Limb (tissue), 2 donors: ENCODE results near the gene ADAMTS17.

Source experiments
- DNase-seq, 2 donors: peaks; one replicate each; pipeline ENCODE4 v3.0.0-alpha.2; 2016; ENCODE audit errors: extremely low spot score in 2 of 2

ADAMTS17 gene

GRCh38 chr15:100252779-100253417 lies 88.9 kb downstream of the ADAMTS17 start:
- DNase-seq = peak in 1 of 2 donors; percentile 15

DNA sequence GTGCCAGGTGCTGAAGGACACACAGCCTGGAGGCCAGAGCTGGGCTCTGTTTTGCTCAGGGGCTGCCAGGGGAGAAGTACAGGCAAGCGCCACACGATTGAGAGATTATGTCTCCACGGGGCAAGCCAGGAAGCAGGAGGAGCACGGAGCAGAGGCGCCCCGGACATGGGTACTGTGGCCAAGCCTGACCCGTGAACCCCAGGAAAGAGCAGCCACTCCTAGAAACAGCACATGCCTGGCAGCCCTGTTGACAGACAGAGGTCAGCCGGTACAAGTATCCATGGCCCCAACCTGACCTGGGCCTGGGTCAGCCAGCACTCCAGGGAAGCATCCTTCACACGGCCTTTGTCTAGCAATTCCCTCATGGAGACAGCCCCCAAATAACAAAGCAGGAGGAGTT lies 89.4 kb downstream of the ADAMTS17 start:
- peak in 1 of 2 donors; percentile 11 for DNase-seq

- peak in 1 of 2 donors; percentile 7 for DNase-seq
Measured at GRCh38 chr15:100250176-100250800, 91.5 kb downstream of the ADAMTS17 start.

DNA sequence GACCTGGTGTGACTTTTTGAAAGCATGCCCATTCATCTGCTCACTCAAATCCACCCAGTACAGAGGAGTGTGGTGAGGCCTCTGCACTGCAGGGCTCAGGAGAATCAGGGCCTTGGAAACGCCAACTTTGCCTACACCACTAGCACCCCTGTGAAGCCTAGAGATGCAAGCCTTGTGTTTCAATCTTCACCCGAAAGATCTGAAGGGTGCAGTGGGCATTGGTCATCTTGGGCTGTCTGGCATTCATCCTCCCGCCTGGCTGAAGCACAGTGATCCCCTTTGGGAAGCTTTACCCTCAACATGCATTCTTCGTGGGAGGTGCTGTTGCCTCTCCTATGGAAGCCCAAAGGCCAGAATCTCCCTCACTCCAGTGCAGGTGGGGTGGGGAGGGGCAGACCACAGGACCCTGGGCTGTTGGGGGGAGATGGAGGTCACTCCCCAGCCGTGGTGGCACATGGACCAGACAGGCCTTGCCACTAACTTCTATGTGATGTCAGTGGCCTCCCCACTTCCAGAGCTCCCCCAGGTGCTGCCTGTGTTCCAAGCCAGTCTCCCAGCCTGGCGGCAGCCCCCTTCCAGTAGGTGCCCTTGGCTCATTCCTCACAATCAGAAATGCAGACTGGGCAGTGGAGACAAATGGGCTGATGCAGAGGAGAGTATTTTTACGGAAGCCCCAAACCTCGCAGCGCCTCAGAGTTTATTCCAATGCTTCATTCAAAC lies 92.5 kb downstream of the ADAMTS17 start:
- peak in 1 of 2 donors; percentile 7 for DNase-seq

DNA sequence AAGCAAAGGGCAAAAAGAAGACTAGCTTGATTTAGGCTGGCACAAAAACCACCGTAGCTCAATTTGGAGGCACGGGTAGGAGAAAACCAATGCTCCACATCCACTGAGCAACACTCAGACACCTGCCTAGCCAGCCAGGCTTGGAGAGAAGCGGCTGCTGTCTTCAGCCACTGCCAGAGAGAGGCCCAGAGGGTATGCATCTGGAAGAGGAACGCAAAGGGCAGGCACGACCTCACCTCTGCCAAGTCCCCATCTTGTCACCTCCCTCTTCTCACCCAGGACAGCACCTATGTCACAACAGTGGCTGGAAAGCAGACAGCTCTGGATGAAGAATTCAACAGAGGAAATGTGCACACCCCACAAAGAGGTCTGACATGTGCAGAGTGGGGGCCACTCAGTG lies 93.5 kb downstream of the ADAMTS17 start:
- no peak for DNase-seq

- DNase-seq = no peak
Measured at GRCh38 chr15:100247228-100248225, 94.2 kb downstream of the ADAMTS17 start.

DNA sequence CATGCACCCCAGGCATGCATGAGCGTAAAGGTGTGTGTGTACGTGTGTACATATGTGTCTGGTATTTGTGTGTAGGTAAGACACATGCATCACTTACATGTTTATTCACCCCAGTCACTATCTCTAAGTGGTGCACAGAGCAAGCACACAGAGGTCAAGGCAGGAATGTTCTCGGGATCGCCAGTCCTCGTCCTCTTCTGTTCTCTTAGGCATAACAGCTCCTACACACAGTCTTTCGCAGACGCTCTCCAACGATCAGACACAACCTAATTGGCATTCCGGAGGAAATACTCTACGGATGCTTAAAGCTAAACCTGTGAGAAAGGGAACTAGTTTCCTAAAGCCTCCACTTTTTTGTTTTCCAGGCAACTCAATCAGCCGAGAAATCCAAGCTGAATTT lies 95.9 kb downstream of the ADAMTS17 start:
- DNase-seq = no peak

- DNase-seq = no peak
Measured at GRCh38 chr15:100245487-100245820, 96.3 kb downstream of the ADAMTS17 start.

- no peak for DNase-seq
Measured at GRCh38 chr15:100244796-100245486, 96.8 kb downstream of the ADAMTS17 start.

GRCh38 chr15:100242989-100243388 lies 98.8 kb downstream of the ADAMTS17 start:
- DNase-seq = no peak

DNA sequence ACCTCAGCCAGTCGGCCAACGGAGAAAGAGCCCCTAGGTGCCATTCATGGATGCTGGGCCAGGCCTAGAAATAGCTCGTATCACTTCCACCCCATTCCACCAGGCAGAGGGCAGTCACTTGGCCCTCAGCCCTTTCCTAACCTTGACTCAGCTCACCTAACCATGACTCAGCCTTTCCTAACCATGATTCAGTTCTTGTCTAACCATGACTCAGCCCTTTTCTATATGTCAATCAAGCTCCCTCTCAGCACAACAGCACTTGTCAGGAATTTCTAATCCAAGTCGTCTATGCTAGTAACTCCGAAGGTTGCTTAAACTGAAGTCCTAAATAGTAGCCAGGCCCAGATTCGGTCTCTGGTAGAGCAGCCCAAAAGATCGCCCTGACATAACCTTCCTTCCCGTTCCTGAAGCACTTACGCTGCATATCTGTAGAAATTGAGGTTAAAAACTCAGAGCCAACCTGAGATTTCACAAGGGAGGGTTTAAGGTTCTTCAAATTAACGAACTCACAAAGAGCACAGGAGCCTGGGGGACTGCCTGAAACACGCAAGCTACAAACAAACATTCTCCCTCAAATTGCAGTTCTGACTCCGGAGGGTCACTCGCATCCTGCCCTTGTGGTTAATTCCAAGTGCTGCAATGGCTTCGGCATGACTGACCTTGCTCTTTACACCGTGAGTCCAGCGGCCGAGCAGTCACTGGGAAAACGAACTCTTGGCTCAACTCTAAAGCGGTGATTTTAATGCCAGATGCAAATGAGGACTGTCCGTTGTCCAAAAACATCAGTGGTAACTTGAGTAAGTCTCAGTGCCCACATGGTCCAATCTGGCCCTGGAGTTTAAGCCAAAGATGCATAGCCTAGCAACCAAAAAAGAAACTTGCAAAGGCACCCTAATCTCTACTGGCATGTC lies 99.9 kb downstream of the ADAMTS17 start:
- no peak for DNase-seq

DNA sequence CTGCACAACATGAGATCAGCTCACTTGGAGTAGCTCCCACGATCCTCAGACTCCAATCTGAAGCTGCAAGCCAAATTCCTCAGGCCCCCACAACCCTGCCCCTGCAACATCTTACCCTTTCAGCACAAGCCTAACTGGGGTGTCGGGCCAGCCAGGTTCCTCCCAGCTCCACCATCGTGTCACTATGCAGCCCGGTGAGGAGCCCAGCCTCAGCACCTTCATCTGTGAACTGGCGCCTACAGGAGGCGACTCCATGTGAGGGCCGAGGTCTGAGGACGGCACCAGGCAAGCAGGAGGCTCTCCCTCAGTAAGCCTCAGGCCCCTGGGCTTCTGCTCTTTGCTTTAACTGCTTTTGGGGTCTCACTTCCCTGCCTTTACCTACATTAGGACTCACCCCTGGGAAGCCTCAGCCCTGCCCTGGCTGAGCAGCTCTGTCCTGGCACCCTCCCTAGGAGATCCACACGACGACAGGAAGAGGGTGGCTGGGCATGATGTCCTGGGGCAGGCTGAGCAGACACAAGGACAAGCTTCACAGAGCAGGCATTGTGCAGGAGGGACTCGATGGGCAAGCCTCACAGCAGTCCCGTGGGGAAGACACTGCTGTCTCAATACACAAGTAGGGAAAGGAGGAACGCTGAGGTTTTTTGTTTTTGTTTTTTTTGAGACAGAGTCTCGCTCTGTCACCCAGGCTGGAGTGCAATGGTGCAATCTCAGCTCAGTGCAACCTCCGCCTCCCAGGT lies 104.6 kb downstream of the ADAMTS17 start:
- DNase-seq = no peak

- DNase-seq = no peak
Measured at GRCh38 chr15:100235030-100235617, 106.7 kb downstream of the ADAMTS17 start.

- peak; percentile 53 to 63 for DNase-seq
Measured at GRCh38 chr15:100234158-100235029, 107.4 kb downstream of the ADAMTS17 start.

DNA sequence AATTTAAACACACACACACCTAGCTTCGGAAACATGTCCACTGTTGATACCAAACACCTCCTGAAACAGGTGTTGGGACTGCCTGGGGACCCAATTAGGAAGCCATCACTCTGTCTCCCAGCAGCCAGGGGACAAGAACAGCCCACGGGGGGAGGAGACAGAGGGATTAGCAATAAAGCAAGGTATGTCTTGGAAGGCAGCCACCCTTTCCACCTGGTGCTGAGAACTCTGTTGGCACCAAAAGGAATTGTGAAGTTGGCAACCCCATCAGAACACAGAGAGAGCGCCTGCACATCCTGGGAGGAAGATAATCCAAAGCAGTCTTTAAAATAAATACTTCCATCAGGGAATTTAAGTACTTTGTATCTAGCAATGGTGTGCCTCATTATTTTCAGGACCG lies 111.0 kb downstream of the ADAMTS17 start:
- no peak for DNase-seq

DNA sequence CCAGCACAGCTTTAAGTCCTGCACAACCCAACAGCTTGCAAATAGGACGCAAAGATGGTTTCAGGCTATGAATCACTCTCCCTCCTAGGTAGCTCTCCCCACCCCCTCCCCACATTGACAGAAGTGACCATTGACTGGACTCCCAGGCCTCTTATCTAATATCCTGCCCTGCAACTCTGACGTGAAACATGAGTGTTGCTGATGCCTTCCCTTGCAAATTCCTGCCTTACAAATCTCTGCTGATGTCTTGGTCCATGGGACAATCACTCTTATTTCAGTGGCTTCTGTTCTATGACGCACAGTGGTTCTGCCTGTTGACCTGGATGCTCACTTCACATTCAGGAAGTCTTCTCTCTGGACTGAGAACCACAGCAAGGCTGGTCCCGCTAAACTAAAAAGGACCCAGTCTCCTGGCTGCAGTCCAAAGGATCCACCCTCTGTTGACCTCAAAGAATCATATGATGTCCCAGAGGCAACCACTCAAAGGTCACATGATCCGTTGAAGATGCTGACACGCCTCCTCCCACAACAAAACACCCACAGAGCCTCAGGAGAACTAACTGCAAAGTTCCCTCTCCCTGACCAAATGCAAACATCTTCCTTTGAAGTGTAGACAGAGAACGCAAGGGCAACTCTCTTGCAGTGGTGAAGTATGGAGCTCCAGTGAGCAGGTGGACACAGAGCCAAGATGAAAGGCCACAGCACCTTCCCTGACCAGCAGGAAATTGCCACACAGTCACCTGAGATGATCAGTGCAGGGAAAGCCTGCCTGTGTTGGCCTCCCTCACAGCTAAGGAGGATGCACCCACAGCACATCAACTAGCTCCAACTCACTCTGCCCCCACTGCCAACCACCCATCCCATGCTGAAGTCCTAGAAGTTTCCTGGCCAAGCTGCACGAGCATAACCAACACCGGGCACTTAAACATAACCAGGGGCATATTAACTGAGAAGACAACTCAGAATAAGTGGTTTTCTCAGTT lies 112.3 kb downstream of the ADAMTS17 start:
- DNase-seq = no peak

GRCh38 chr15:100227781-100228180 lies 114.0 kb downstream of the ADAMTS17 start:
- DNase-seq = no peak
